ENCODE results near the gene NR1H2.
"Not testable (repeated sequence)": the region's sequence is repeated elsewhere in the genome, so short reads cannot be mapped to it uniquely, and the experiment has no call there.

NR1H2 gene

GRCh38 chr19:50376166-50377050 lies at the start of gene NR1H2:
TSS of gene NR1H2 (plus strand) at chr19:50376457. CDS start at chr19:50377606, 1,149 bp downstream.
- DNase-seq (ENCODE audit: low spot score), result peak; percentile 88

GRCh38 chr19:50327013-50327412 lies 49.2 kb upstream of the NR1H2 start:
- DNase-seq (ENCODE audit: low spot score), result no peak

- no peak for DNase-seq (ENCODE audit: low spot score)
Observed at GRCh38 chr19:50327461-50328223, 48.6 kb upstream of the NR1H2 start.

GRCh38 chr19:50328224-50328872 lies 47.9 kb upstream of the NR1H2 start:
- no peak for DNase-seq (ENCODE audit: low spot score)

DNA sequence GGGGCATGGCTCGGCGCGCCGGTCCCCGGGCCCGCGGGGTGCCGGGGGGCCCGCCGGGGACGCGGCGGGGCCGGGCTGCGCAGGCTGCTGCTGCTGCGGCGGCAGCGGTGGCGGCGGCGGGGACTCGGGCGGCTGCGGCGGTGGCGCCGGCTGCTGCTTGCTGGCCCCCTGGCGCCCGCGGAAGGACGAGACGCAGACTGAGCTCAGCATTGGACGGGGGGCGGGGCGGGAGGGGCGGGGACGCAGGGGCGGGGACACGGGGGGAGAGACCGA lies 47.4 kb upstream of the NR1H2 start:
- DNase-seq (ENCODE audit: low spot score), result no peak

- DNase-seq (ENCODE audit: low spot score), result peak; percentile 78
Observed at GRCh38 chr19:50329146-50329925, 46.9 kb upstream of the NR1H2 start, which contains the start of gene KCNC3. TSS of gene KCNC3 (minus strand) at chr19:50329377. CDS start at chr19:50329082, 295 bp downstream.

DNA sequence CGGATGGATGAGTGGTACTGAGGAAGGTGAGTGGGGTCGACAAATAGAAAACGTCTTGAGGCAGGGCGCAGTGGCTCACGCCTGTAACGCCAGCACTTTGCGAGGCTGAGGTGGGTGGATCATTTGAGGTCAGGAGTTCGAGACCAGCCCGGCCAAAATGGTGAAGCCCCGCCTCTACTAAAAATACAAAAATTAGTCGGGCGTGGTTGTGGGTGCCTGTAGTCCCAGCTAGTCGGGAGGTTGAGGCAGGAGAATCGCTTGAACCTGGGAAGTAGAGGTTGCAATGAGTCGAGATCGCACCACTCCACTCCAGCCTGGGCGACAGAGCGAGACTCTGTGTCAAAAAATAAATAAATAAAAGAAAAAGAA lies 46.3 kb upstream of the NR1H2 start:
- not testable (repeated sequence) for DNase-seq (ENCODE audit: low spot score)

DNA sequence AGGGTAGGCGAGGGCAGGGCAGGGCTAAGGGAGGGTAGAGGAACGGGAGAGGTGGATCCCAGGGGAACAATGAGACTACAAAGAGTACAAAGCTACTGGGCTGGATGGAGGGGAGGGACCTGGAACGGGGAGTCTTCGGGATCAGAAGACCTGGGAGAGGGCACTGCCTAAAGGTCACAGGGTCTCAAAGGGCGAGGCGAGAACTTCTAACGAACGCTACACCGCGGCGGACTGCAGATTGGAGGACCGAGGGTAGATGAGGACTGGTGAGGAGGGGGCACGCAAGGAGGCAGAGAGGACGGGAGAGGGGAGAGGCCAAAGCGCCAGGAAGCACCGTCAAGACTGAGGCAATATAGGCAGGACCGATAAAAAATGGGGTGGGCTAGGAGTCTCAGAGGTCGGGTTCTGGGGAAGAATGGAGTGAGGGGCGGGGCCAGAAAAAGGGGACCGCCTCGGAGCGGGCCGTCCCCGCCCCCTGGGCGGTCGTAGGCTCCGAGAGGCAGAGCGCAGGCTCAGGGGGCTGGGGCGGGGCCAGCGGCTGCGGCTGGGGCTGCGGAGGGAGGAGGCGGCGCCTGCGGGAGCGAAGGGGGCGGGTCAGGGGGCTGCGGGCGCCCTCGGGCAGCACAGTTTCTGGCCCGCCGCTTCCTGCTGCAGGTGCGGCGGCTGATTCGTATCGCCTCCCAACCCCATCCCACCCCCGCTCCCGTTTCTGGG lies 45.7 kb upstream of the NR1H2 start:
- DNase-seq (ENCODE audit: low spot score), result no peak

- no peak for DNase-seq (ENCODE audit: low spot score)
Observed at GRCh38 chr19:50331221-50331993, 44.9 kb upstream of the NR1H2 start.

GRCh38 chr19:50331994-50332243 lies 44.3 kb upstream of the NR1H2 start:
- no peak for DNase-seq (ENCODE audit: low spot score)

DNA sequence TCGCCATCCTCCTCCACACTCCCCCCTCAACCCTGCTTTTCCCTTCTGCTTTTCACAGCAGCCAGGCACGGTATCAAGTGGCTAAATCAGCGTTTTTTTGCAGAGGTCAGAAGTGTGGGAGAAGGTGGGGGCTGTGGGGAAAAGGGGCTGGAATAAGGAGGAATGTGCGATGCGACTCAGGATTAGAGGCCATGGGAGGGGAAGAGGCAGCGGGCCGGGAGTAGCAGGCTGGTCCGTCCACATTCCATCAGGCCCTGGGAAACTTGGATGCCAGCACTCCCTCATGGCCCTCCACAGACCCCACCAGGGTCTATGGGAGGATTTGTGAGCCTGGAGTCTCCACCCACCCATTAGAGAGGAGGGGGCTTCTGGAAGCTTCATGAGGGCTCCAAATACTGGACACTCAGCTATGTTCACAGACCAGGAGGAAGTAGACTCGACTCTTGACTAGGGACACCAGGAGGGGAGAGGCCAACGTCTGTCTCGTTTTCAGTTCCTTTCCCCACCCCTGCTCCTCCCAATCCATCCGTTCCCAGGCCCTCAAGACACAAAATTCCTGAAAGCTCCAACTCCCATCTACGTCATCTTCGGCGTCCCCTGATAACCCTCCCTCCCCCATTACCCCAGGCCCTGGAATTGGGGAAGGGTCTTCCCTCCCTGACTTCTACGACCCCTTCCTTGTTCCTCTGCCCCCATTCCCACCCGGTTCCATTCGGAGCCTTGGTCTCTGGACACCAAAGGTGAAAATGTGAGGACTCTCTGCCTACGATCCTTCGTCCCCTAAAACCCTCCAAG lies 43.8 kb upstream of the NR1H2 start:
- DNase-seq (ENCODE audit: low spot score), result no peak

GRCh38 chr19:50333235-50333736 lies 43.0 kb upstream of the NR1H2 start:
- DNase-seq (ENCODE audit: low spot score), result peak; percentile 73

DNA sequence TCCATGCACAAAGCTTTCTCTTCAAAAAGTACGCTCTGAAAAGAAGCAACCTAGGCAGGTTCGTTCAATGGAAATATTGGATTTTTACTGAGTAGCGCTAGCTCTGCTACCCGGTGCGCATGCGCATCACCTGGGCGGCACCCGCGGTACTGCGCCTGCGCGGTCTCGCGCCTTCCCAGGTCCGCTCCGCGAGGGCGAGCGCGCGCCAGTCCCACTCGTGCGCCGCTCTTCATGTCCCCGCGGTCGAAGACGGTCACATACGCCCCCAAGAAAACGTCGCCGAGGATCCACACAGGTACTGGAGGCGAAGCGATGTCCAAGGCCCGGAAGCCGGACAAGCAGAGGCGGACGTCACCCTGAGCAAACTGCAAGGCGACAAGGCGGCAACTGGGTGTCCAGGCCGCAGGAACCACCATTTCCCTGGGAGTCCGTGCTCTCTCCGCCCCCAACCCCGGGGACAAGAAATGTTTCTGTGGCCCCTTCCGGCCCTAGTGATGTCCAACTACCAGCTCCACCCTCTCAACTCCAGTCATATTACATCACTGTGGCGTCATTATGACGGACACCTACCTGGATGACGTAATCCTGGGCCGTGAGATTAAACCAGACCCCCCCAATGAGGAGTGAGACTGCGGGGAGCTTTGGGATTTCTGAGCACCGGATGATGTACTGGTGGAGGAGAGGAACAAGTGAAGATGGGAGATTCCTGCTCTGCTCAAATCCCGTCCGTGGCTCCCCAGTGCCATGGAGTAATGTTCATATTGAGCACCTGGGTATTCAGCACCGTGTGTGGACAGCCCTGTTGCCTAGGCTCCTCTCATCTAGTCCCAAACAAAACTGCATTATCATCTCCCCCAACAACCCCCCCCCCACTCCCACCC lies 42.3 kb upstream of the NR1H2 start:
- peak; percentile 98 for DNase-seq (ENCODE audit: low spot score)

GRCh38 chr19:50334741-50335421 lies 41.4 kb upstream of the NR1H2 start:
- no peak for DNase-seq (ENCODE audit: low spot score)

- not testable (repeated sequence) for DNase-seq (ENCODE audit: low spot score)
Observed at GRCh38 chr19:50337031-50337430, 39.2 kb upstream of the NR1H2 start.

GRCh38 chr19:50340331-50340730 lies 35.9 kb upstream of the NR1H2 start:
- no peak for DNase-seq (ENCODE audit: low spot score)

DNA sequence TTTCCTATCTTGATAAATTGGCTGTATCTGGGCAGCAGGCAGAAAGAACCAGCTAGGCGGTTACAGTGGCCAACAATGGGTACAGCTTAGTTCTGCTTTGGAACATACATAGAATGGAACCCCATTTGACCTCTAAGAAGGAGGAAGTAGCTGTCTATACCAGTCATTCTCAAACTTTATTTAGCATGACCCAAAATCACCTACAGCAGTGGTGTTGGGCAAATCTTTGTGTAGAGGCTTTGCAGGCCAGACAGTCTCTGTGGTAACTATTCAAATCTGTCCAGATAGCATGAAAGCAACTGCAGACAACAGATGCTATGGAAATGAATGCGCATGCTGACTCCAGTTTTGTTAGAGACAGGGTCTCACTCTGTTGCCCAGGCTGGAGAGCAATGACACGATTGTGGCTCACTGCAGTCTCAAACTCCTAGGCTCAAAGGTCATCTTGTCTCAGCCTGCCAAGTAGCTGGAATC lies 35.1 kb upstream of the NR1H2 start:
- no peak for DNase-seq (ENCODE audit: low spot score)

DNA sequence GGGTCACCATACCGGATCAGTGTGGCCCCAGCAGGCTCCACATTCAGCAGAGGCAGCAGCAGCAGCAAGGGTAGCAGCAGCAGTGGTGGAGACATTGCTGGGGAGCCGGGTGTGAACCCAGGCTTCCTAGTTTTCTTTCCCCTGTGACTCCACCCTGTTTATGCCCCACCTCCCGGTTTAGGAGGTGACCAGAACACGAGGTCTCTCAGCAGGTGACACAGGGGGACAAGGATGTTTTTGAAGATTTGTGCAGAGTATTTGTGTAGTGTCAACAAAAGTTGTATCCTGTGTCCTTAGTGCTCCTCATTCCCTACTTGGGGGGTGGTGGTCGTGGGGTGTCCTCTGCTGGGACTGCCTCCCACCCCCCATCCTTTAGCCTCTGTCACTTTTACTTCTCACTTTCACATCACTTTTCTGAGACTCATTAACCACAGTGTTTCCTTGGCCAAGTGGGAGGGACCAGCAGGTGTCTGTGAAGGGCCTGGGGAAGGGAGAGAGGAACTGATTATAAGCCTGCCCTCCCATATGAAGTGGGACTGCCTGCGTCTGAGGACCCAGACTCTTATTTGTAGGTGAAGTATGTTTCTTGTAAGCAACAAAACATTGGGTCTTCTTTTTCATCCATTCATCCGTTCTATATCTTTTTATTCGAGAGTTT lies 31.5 kb upstream of the NR1H2 start:
- DNase-seq (ENCODE audit: low spot score), result no peak
